ENCODE data around the gene TEX51.

TEX51 gene

GRCh38 chr2:126909366-126909765 is 10.7 kb downstream of the TEX51 start:
- Histone ChIP-seq H3K36me3 (ENCODE audit: control insufficient read depth, insufficient read depth, low read length) (no peaks in the 10 kb centered on the region), H3K4me1 (ENCODE audit: control insufficient read depth, insufficient read depth, low read length, poor library complexity, severe bottlenecking) (no peaks in the 10 kb centered on the region), H3K4me3 (ENCODE audit: insufficient read depth, low read depth, low read length, poor library complexity, severe bottlenecking) (no peak overlapping the region), H3K27ac (ENCODE audit: insufficient read depth, low read length, poor library complexity, severe bottlenecking) (no peak overlapping the region), H3K9me3 (ENCODE audit: control insufficient read depth, low read length) (no peaks in the 10 kb centered on the region), H3K27me3 (replicated peaks; ENCODE audit: control insufficient read depth, insufficient read depth, low read length, poor library complexity, severe bottlenecking) (no peaks in the 10 kb centered on the region)
- no peak for DNase-seq

- no peak for DNase-seq
- no peaks in the 10 kb centered on the region for H3K9me3 ChIP-seq (ENCODE audit: control insufficient read depth, low read length)
- no peaks in the 10 kb centered on the region for H3K36me3 ChIP-seq (ENCODE audit: control insufficient read depth, insufficient read depth, low read length)
- no peaks in the 10 kb centered on the region for H3K4me1 ChIP-seq (ENCODE audit: control insufficient read depth, insufficient read depth, low read length, poor library complexity, severe bottlenecking)
- H3K27ac ChIP-seq (ENCODE audit: insufficient read depth, low read length, poor library complexity, severe bottlenecking): no peak overlapping the region
- H3K27me3 ChIP-seq (replicated peaks; ENCODE audit: control insufficient read depth, insufficient read depth, low read length, poor library complexity, severe bottlenecking): no peaks in the 10 kb centered on the region
- no peak overlapping the region for H3K4me3 ChIP-seq (ENCODE audit: insufficient read depth, low read depth, low read length, poor library complexity, severe bottlenecking)
Observed at GRCh38 chr2:126909781-126910180, 11.1 kb downstream of the TEX51 start.

- no peak overlapping the region for H3K27ac ChIP-seq (ENCODE audit: insufficient read depth, low read length, poor library complexity, severe bottlenecking)
- H3K27me3 ChIP-seq (replicated peaks; ENCODE audit: control insufficient read depth, insufficient read depth, low read length, poor library complexity, severe bottlenecking): no peaks in the 10 kb centered on the region
- no peak overlapping the region for H3K4me3 ChIP-seq (ENCODE audit: insufficient read depth, low read depth, low read length, poor library complexity, severe bottlenecking)
- no peak for DNase-seq
- H3K9me3 ChIP-seq (ENCODE audit: control insufficient read depth, low read length): no peaks in the 10 kb centered on the region
- no peaks in the 10 kb centered on the region for H3K4me1 ChIP-seq (ENCODE audit: control insufficient read depth, insufficient read depth, low read length, poor library complexity, severe bottlenecking)
- H3K36me3 ChIP-seq (ENCODE audit: control insufficient read depth, insufficient read depth, low read length): no peaks in the 10 kb centered on the region
Observed at GRCh38 chr2:126910637-126911036, 11.9 kb downstream of the TEX51 start.

GRCh38 chr2:126911111-126911796 is 12.6 kb downstream of the TEX51 start:
- no peaks in the 10 kb centered on the region for H3K27me3 ChIP-seq (replicated peaks; ENCODE audit: control insufficient read depth, insufficient read depth, low read length, poor library complexity, severe bottlenecking)
- H3K4me3 ChIP-seq (ENCODE audit: insufficient read depth, low read depth, low read length, poor library complexity, severe bottlenecking): no peak overlapping the region
- H3K27ac ChIP-seq (ENCODE audit: insufficient read depth, low read length, poor library complexity, severe bottlenecking): no peak overlapping the region
- H3K36me3 ChIP-seq (ENCODE audit: control insufficient read depth, insufficient read depth, low read length): no peaks in the 10 kb centered on the region
- no peaks in the 10 kb centered on the region for H3K4me1 ChIP-seq (ENCODE audit: control insufficient read depth, insufficient read depth, low read length, poor library complexity, severe bottlenecking)
- no peaks in the 10 kb centered on the region for H3K9me3 ChIP-seq (ENCODE audit: control insufficient read depth, low read length)
- no peak for DNase-seq

- no peaks in the 10 kb centered on the region for H3K36me3 ChIP-seq (ENCODE audit: control insufficient read depth, insufficient read depth, low read length)
- H3K27ac ChIP-seq (ENCODE audit: insufficient read depth, low read length, poor library complexity, severe bottlenecking): no peak overlapping the region
- no peaks in the 10 kb centered on the region for H3K9me3 ChIP-seq (ENCODE audit: control insufficient read depth, low read length)
- no peaks in the 10 kb centered on the region for H3K27me3 ChIP-seq (replicated peaks; ENCODE audit: control insufficient read depth, insufficient read depth, low read length, poor library complexity, severe bottlenecking)
- no peak for DNase-seq
- H3K4me3 ChIP-seq (ENCODE audit: insufficient read depth, low read depth, low read length, poor library complexity, severe bottlenecking): no peak overlapping the region
- H3K4me1 ChIP-seq (ENCODE audit: control insufficient read depth, insufficient read depth, low read length, poor library complexity, severe bottlenecking): no peaks in the 10 kb centered on the region
Observed at GRCh38 chr2:126912201-126912600, 13.5 kb downstream of the TEX51 start.

GRCh38 chr2:126913329-126913728 is 14.6 kb downstream of the TEX51 start:
- H3K36me3 ChIP-seq (ENCODE audit: control insufficient read depth, insufficient read depth, low read length): no peaks in the 10 kb centered on the region
- no peak for DNase-seq
- no peaks in the 10 kb centered on the region for H3K4me1 ChIP-seq (ENCODE audit: control insufficient read depth, insufficient read depth, low read length, poor library complexity, severe bottlenecking)
- H3K27me3 ChIP-seq (replicated peaks; ENCODE audit: control insufficient read depth, insufficient read depth, low read length, poor library complexity, severe bottlenecking): no peaks in the 10 kb centered on the region
- no peak overlapping the region for H3K27ac ChIP-seq (ENCODE audit: insufficient read depth, low read length, poor library complexity, severe bottlenecking)
- H3K4me3 ChIP-seq (ENCODE audit: insufficient read depth, low read depth, low read length, poor library complexity, severe bottlenecking): no peak overlapping the region
- no peaks in the 10 kb centered on the region for H3K9me3 ChIP-seq (ENCODE audit: control insufficient read depth, low read length)

- Histone ChIP-seq H3K27me3 (replicated peaks; ENCODE audit: control insufficient read depth, insufficient read depth, low read length, poor library complexity, severe bottlenecking) (no peaks in the 10 kb centered on the region), H3K27ac (ENCODE audit: insufficient read depth, low read length, poor library complexity, severe bottlenecking) (no peak overlapping the region), H3K4me1 (ENCODE audit: control insufficient read depth, insufficient read depth, low read length, poor library complexity, severe bottlenecking) (no peaks in the 10 kb centered on the region), H3K4me3 (ENCODE audit: insufficient read depth, low read depth, low read length, poor library complexity, severe bottlenecking) (no peak overlapping the region), H3K9me3 (ENCODE audit: control insufficient read depth, low read length) (no peaks in the 10 kb centered on the region), H3K36me3 (ENCODE audit: control insufficient read depth, insufficient read depth, low read length) (no peaks in the 10 kb centered on the region)
- no peak for DNase-seq
Observed at GRCh38 chr2:126913881-126914615, 15.4 kb downstream of the TEX51 start.

- Histone ChIP-seq H3K27ac (ENCODE audit: insufficient read depth, low read length, poor library complexity, severe bottlenecking) (no peak overlapping the region), H3K4me3 (ENCODE audit: insufficient read depth, low read depth, low read length, poor library complexity, severe bottlenecking) (no peak overlapping the region), H3K4me1 (ENCODE audit: control insufficient read depth, insufficient read depth, low read length, poor library complexity, severe bottlenecking) (no peaks in the 10 kb centered on the region), H3K36me3 (ENCODE audit: control insufficient read depth, insufficient read depth, low read length) (no peaks in the 10 kb centered on the region), H3K9me3 (ENCODE audit: control insufficient read depth, low read length) (no peaks in the 10 kb centered on the region), H3K27me3 (replicated peaks; ENCODE audit: control insufficient read depth, insufficient read depth, low read length, poor library complexity, severe bottlenecking) (no peaks in the 10 kb centered on the region)
- no peak for DNase-seq
Observed at GRCh38 chr2:126914811-126915500, 16.3 kb downstream of the TEX51 start.

GRCh38 chr2:126915903-126916302 is 17.2 kb downstream of the TEX51 start:
- no peaks in the 10 kb centered on the region for H3K36me3 ChIP-seq (ENCODE audit: control insufficient read depth, insufficient read depth, low read length)
- H3K27me3 ChIP-seq (replicated peaks; ENCODE audit: control insufficient read depth, insufficient read depth, low read length, poor library complexity, severe bottlenecking): no peaks in the 10 kb centered on the region
- H3K9me3 ChIP-seq (ENCODE audit: control insufficient read depth, low read length): no peaks in the 10 kb centered on the region
- DNase-seq: no peak
- no peak overlapping the region for H3K27ac ChIP-seq (ENCODE audit: insufficient read depth, low read length, poor library complexity, severe bottlenecking)
- H3K4me3 ChIP-seq (ENCODE audit: insufficient read depth, low read depth, low read length, poor library complexity, severe bottlenecking): no peak overlapping the region
- no peaks in the 10 kb centered on the region for H3K4me1 ChIP-seq (ENCODE audit: control insufficient read depth, insufficient read depth, low read length, poor library complexity, severe bottlenecking)

GRCh38 chr2:126916744-126917143 is 18.1 kb downstream of the TEX51 start:
- no peak overlapping the region for H3K4me3 ChIP-seq (ENCODE audit: insufficient read depth, low read depth, low read length, poor library complexity, severe bottlenecking)
- no peak for DNase-seq
- H3K27me3 ChIP-seq (replicated peaks; ENCODE audit: control insufficient read depth, insufficient read depth, low read length, poor library complexity, severe bottlenecking): no peaks in the 10 kb centered on the region
- no peaks in the 10 kb centered on the region for H3K9me3 ChIP-seq (ENCODE audit: control insufficient read depth, low read length)
- H3K4me1 ChIP-seq (ENCODE audit: control insufficient read depth, insufficient read depth, low read length, poor library complexity, severe bottlenecking): no peaks in the 10 kb centered on the region
- no peak overlapping the region for H3K27ac ChIP-seq (ENCODE audit: insufficient read depth, low read length, poor library complexity, severe bottlenecking)
- H3K36me3 ChIP-seq (ENCODE audit: control insufficient read depth, insufficient read depth, low read length): no peaks in the 10 kb centered on the region
